GM21528 (cell line): ENCODE measurements around the gene RBPJ.

Experiments
- ATAC-seq: cut with Tn5 transposase; IDR thresholded peaks from one replicate; pipeline ENCODE4 v1.9.1; 2021; ENCODE audit warnings: mild to moderate bottlenecking, moderate library complexity; ENCODE audit not compliant: unreplicated experiment, low FRiP score

Gene RBPJ

GRCh38 chr4:26410385-26411293 is 89.8 kb downstream of the RBPJ start:
- ATAC-seq = peak; percentile 64

- no peak for ATAC-seq
These were observed 91.9 kb downstream of the RBPJ start for GRCh38 chr4:26412381-26413372.

GRCh38 chr4:26413582-26413981 is 92.8 kb downstream of the RBPJ start:
- no peak for ATAC-seq

GRCh38 chr4:26418107-26418506 is 97.3 kb downstream of the RBPJ start:
- no peak for ATAC-seq

GRCh38 chr4:26418850-26419249 is 98.0 kb downstream of the RBPJ start:
- ATAC-seq = no peak

- ATAC-seq = no peak
These were observed 99.6 kb downstream of the RBPJ start for GRCh38 chr4:26420438-26420837.

- ATAC-seq = no peak
These were observed 100.1 kb downstream of the RBPJ start for GRCh38 chr4:26420913-26421312.

- no peak for ATAC-seq
These were observed 103.3 kb downstream of the RBPJ start for GRCh38 chr4:26424153-26424552.

GRCh38 chr4:26424838-26425237 is 104.0 kb downstream of the RBPJ start:
- ATAC-seq = no peak

- ATAC-seq = no peak
These were observed 105.1 kb downstream of the RBPJ start for GRCh38 chr4:26425953-26426352.

GRCh38 chr4:26426892-26427291 is 106.1 kb downstream of the RBPJ start:
- ATAC-seq = no peak

GRCh38 chr4:26429910-26430309 is 109.1 kb downstream of the RBPJ start:
- ATAC-seq = no peak

GRCh38 chr4:26431461-26432180 is 110.8 kb downstream of the RBPJ start:
- no peak for ATAC-seq

GRCh38 chr4:26432419-26432818 is 111.6 kb downstream of the RBPJ start:
- no peak for ATAC-seq

GRCh38 chr4:26433556-26433955 is 112.7 kb downstream of the RBPJ start:
- no peak for ATAC-seq

- no peak for ATAC-seq
These were observed 113.3 kb downstream of the RBPJ start for GRCh38 chr4:26434030-26434639.

- ATAC-seq = no peak
These were observed 120.3 kb downstream of the RBPJ start for GRCh38 chr4:26441102-26441501.

GRCh38 chr4:26441771-26442170 is 121.0 kb downstream of the RBPJ start:
- ATAC-seq = no peak

GRCh38 chr4:26447378-26447777 is 126.6 kb downstream of the RBPJ start:
- no peak for ATAC-seq

GRCh38 chr4:26450418-26450817 is 129.6 kb downstream of the RBPJ start:
- ATAC-seq = no peak
